ENCODE data around the gene TMEM9.

GRCh38 chr1:201105688-201106087, 48.6 kb downstream of the TMEM9 start:
- TF ChIP-seq ZNF121 (tag by site-specific recombination; IDR thresholded peaks at IDR 0.05): no peak
- no peak for TF ChIP-seq ZNF10 (tag by site-specific recombination; IDR thresholded peaks at IDR 0.05)
- TF ChIP-seq ZNF629 (tag by site-specific recombination; IDR thresholded peaks at IDR 0.05): no peak
- no peak for TF ChIP-seq HOXA7 (CRISPR knock-in tag; IDR thresholded peaks at IDR 0.05; ENCODE audit: borderline replicate concordance)
- no peak for TF ChIP-seq CTCF (tag by site-specific recombination; IDR thresholded peaks at IDR 0.05)
- TF ChIP-seq ZNF549 (tag by site-specific recombination; IDR thresholded peaks at IDR 0.05): no peak

Measured in HEK293 (cell line).